Posterior vena cava (tissue), 2 donors: ENCODE measurements around the gene PPP2R5C. TPM values are rescaled to one million over a fixed set of nuclear protein-coding genes. Genes with fewer than 3 reads are reported as not detected.
A peak's percentile ranks its signal among the peaks of the same experiment; 100 is the strongest.
"Not testable (repeated sequence)": the region's sequence is repeated elsewhere in the genome, so short reads cannot be mapped to it uniquely, and the experiment has no call there.

Experiments
- DNase-seq: peaks from one replicate; pipeline ENCODE4 v3.0.0-alpha.2; 2020; ENCODE audit warnings: low spot score
- intact Hi-C, 2 donors: fragments of 100-400 bp; cut with DNase I; formaldehyde crosslinking; loops; one replicate each; pipeline versions ENCODE4 v1.14.1 to v1.14.2; 2022 to 2023
- total RNA-seq, 2 donors: library from RNA; stranded (reverse); fragmentation: NEBNext Ultra II Directional; extraction: Animal tissue kit (Norgen Biotek cat#: 25700); gene quantifications; one replicate each; pipeline ENCODE4 v1.2.1, GENCODE V29; 2021
- donor health status: DM: yes; HTN: yes; CAD: no.
- donor health status: DM: yes; HTN: yes; CAD: no.

PPP2R5C gene
- total RNA-seq, 2 donors from 2014 or later: 132 to 135 TPM

GRCh38 chr14:101806252-101806651 lies 44.7 kb downstream of the PPP2R5C start:
- DNase-seq, intact Hi-C loops: not testable (repeated sequence)

- intact Hi-C loops: no loop called here
- no peak for DNase-seq
Measured at GRCh38 chr14:101808020-101808641, 46.6 kb downstream of the PPP2R5C start.

GRCh38 chr14:101808894-101809670 lies 47.6 kb downstream of the PPP2R5C start:
- intact Hi-C loops: no loop called here
- no peak for DNase-seq

GRCh38 chr14:101809671-101810514 lies 48.4 kb downstream of the PPP2R5C start:
- DNase-seq: peak; percentile 94
- intact Hi-C loops: no loop called here

GRCh38 chr14:101810897-101811621 lies 49.5 kb downstream of the PPP2R5C start:
- intact Hi-C loops: no loop called here
- no peak for DNase-seq

GRCh38 chr14:101812071-101812470 lies 50.6 kb downstream of the PPP2R5C start:
- DNase-seq: no peak
- intact Hi-C loops: no loop called here

- peak; percentile 91 for DNase-seq
- intact Hi-C loops: no loop called here
Measured at GRCh38 chr14:101813171-101813759, 51.8 kb downstream of the PPP2R5C start.

- intact Hi-C loops: no loop called here
- DNase-seq: no peak
Measured at GRCh38 chr14:101813833-101814232, 52.3 kb downstream of the PPP2R5C start.

GRCh38 chr14:101814934-101815333 lies 53.4 kb downstream of the PPP2R5C start:
- intact Hi-C loops: no loop called here
- DNase-seq: no peak

- intact Hi-C loops: no loop called here
- DNase-seq: no peak
Measured at GRCh38 chr14:101815994-101816393, 54.5 kb downstream of the PPP2R5C start.

- intact Hi-C loops: no loop called here
- DNase-seq: no peak
Measured at GRCh38 chr14:101817501-101818001, 56.0 kb downstream of the PPP2R5C start.

- intact Hi-C loops: no loop called here
- DNase-seq: no peak
Measured at GRCh38 chr14:101819251-101819990, 57.9 kb downstream of the PPP2R5C start.

GRCh38 chr14:101820283-101820798 lies 58.8 kb downstream of the PPP2R5C start:
- intact Hi-C loops: no loop called here

GRCh38 chr14:101821528-101821927 lies 60.0 kb downstream of the PPP2R5C start:
- DNase-seq: no peak
- intact Hi-C loops: no loop called here

More at GRCh38 chr14:101820283-101820798, 58.8 kb downstream of the PPP2R5C start:
- DNase-seq: no peak

GRCh38 chr14:101823066-101823465 lies 61.6 kb downstream of the PPP2R5C start:
- intact Hi-C loops: no loop called here

GRCh38 chr14:101823511-101824120 lies 62.1 kb downstream of the PPP2R5C start:
- no peak for DNase-seq
- intact Hi-C loops: no loop called here

More at GRCh38 chr14:101823066-101823465, 61.6 kb downstream of the PPP2R5C start:
- DNase-seq: no peak

GRCh38 chr14:101824339-101824727 lies 62.8 kb downstream of the PPP2R5C start:
- intact Hi-C loops: no loop called here
- no peak for DNase-seq
